Head of caudate nucleus (tissue), 42 donors: Measurements from ENCODE around the gene HPSE.

Source experiments
- DNase-seq, 42 donors: peaks; one replicate each; pipeline versions ENCODE4 v3.0.0 to v3.0.0-alpha.2; 2020 to 2021; ENCODE audit warnings: mixed read lengths in 7 of 42
- intact Hi-C: fragments of 100-400 bp; cut with DNase I; formaldehyde crosslinking; loops from one replicate; pipeline ENCODE4 v1.15.0; 2022

The HPSE gene

GRCh38 chr4:83334425-83335241 lies at the start of gene HPSE:
HPSE (minus strand) TSS chr4:83334848; CDS start chr4:83334782, 66 bp downstream.
- DNase-seq, result peak in 40 of 42 donors; percentile 22 to 75 (median 49)
- intact Hi-C loops, result no loop called here

GRCh38 chr4:83382850-83383249 lies 48.2 kb upstream of the HPSE start:
- peak in 1 of 42 donors; percentile 8 for DNase-seq
- intact Hi-C loops, result no loop called here

- intact Hi-C loops, result no loop called here
- DNase-seq, result peak in 1 of 42 donors; percentile 4
Measured at GRCh38 chr4:83381173-83381572, 46.5 kb upstream of the HPSE start.

- intact Hi-C loops, result no loop called here
- peak in 1 of 42 donors; percentile 24 for DNase-seq
Measured at GRCh38 chr4:83378419-83378818, 43.8 kb upstream of the HPSE start.

- no peak for DNase-seq
- intact Hi-C loops, result no loop called here
Measured at GRCh38 chr4:83372931-83373330, 38.3 kb upstream of the HPSE start.

DNA sequence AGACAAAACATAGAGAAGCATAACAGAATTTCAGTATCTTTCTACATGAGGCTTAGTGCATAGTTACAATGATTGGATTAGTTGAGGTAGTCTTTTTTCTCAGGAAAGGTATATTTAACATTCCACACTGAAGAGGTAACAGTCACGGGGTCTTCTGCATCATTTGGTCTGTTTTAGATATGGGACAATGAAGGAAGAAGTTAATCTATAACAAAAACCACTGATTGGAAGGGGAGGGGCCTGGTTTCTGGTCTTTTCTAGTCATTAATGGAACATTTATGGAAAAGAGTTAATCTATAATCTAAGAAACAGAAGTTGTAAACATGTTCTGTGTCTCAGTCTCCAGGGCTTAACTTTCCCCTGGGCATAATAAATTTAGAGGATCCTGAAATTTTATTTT lies 37.3 kb upstream of the HPSE start:
- DNase-seq, result no peak
- intact Hi-C loops, result no loop called here

GRCh38 chr4:83371235-83371634 lies 36.6 kb upstream of the HPSE start:
- DNase-seq, result no peak
- intact Hi-C loops, result no loop called here

DNA sequence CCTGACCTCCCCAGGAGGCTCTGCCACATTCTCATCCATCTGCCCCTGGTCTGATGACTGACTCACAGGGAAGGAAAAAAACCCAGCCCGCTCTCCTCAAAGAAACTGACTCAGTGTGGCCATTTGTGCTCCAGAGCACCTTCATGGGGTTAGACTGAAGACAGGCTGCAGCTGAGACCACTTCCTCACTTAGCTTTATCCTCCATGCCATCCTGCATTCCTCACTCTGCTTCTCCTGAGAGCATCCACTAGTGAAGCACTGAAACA lies 35.9 kb upstream of the HPSE start:
- intact Hi-C loops, result no loop called here
- no peak for DNase-seq

GRCh38 chr4:83369831-83370639 lies 35.4 kb upstream of the HPSE start:
- intact Hi-C loops, result no loop called here
- peak in 3 of 42 donors; percentile 5 to 12 (median 6) for DNase-seq

- intact Hi-C loops, result no loop called here
- no peak for DNase-seq
Measured at GRCh38 chr4:83364312-83364711, 29.7 kb upstream of the HPSE start.

GRCh38 chr4:83362492-83363329 lies 28.1 kb upstream of the HPSE start:
- no peak for DNase-seq
- intact Hi-C loops, result no loop called here

- no peak for DNase-seq
- intact Hi-C loops, result no loop called here
Measured at GRCh38 chr4:83361416-83362103, 26.9 kb upstream of the HPSE start.

GRCh38 chr4:83360018-83360417 lies 25.4 kb upstream of the HPSE start:
- DNase-seq, result no peak
- intact Hi-C loops, result no loop called here

DNA sequence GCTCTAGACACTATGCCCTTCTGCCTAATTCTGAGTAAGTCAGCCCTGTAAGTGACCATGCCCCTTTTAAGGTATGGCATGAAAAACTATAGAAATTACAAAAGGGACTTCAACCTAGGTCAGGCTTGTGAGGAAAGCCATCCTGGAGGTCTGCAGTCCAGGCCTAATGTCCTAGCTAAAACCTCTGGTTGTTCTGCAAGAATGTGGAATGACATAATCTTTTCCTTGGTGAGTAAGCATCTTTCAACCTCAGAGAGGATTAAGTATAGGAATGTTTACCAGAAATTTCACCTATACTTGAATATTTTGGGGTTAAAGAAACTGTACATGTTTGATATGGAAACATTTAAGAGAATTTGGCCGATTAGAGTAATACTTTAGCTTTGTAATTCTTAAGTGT lies 23.8 kb upstream of the HPSE start:
- DNase-seq, result no peak
- intact Hi-C loops, result no loop called here

DNA sequence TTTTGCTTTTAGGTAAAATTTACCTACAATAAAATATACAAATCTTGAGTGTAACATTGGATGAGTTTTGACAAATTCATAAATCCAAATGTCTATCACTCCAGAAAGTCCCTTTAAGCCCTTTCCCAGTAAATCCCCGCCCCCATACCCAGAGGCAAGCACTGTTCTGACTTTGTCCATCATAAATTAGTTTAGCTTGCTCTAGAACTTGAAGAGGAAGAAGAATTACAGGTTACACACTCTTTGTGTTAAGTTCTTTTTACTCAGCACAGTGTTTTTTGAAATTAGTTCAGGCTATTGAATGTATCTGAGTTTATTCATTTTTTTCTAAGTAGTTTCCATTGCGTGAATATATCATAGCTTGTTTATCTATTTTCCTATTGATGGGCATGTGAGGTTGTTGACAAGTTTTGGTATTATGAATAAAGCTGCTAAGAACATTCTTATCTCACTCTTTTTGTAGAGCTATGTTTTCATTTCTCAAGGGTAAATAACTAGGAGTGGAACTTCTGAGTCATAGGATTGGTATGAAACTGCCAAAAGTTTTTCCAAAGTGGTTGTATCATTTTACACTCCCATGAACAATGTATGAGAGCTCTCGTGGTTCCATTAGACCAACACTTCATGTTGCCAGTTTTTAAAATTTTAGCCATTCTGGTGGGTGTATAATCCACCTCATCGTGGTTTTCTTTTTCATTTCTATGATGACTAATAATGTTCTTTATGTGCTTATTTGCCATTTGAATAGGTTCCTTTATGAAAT lies 22.4 kb upstream of the HPSE start:
- intact Hi-C loops, result no loop called here
- DNase-seq, result no peak

DNA sequence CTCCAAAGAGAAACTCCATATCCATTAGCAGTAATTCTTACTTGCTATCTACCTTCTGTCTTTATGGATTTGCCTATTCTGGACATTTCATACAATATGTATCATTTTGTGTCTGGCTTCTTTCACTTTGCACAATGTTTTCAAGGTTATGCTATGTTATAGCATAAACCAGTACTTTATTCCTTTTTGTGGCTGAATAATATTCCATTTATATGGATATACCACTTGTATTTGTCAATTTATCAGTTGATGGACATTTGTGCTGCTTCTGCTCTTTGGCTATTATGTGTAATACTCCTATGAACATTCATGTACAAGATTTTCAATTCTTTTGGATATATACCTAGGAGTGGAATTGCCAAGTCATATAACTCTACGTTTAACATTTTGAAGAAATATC lies 18.9 kb upstream of the HPSE start:
- DNase-seq, result no peak
- intact Hi-C loops, result no loop called here

DNA sequence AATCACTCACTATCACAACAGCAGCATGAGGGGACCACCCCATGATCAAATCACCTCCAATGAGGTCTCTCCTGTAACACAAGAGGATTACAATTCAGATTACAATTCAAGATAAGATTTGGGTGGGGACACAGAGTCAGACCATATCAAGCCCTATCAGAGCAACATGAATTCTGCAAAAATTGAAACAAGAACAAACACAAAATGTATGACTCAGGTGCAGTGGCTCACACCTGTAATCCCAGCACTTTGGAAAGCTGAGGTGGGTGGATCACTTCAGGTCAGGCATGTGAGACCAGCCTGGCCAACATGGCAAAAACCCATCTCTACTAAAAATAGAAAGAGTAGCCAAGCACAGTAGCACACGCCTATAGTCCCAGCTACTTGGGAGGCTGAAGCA lies 13.4 kb upstream of the HPSE start:
- no peak for DNase-seq
- intact Hi-C loops, result no loop called here

- intact Hi-C loops, result no loop called here
- no peak for DNase-seq
Measured at GRCh38 chr4:83342476-83342875, 7.8 kb upstream of the HPSE start.
